ENCODE measurements around the gene EIPR1.

EIPR1 gene

DNA sequence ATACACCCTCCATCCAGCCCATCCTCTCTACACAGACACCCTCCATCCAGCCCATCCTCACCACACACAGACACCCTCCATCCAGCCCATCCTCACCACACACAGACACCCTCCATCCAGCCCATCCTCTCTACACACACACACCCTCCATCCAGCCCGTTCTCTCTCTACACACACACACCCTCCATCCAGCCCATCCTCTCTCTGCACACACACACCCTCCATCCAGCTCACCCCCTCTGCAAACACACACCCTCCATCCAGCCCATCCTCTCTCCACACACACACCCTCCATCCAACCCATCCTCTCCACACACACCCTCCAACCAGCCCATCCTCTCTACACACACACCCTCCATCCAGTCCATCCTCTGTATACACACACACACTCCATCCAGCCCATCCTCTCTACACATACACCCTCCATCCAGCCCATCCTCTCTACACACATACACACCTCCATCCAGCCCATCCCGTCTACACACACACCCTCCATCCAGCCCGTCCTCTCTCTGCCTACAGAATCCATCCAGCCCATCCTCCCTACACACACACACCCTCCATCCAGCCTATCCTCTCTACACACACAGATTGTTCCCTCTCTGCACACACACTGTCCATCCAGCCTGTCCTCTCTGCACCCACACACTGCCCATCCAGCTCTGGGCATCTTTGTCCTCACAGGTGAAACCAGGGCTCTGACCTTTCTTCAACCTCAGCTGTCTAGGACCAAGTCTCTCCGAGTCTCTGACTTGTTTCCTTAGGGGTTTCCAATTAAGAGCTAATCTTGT, 81.2 kb downstream of the EIPR1 start:
- TF ChIP-seq, protein P1, sequence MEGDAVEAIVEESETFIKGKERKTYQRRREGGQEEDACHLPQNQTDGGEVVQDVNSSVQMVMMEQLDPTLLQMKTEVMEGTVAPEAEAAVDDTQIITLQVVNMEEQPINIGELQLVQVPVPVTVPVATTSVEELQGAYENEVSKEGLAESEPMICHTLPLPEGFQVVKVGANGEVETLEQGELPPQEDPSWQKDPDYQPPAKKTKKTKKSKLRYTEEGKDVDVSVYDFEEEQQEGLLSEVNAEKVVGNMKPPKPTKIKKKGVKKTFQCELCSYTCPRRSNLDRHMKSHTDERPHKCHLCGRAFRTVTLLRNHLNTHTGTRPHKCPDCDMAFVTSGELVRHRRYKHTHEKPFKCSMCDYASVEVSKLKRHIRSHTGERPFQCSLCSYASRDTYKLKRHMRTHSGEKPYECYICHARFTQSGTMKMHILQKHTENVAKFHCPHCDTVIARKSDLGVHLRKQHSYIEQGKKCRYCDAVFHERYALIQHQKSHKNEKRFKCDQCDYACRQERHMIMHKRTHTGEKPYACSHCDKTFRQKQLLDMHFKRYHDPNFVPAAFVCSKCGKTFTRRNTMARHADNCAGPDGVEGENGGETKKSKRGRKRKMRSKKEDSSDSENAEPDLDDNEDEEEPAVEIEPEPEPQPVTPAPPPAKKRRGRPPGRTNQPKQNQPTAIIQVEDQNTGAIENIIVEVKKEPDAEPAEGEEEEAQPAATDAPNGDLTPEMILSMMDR (IDR thresholded peaks at IDR 0.05; ENCODE audit: insufficient read depth, low read depth, low read length, missing control alignments): no peak
- DNase-seq (ENCODE audit: low read depth): no peak

DNA sequence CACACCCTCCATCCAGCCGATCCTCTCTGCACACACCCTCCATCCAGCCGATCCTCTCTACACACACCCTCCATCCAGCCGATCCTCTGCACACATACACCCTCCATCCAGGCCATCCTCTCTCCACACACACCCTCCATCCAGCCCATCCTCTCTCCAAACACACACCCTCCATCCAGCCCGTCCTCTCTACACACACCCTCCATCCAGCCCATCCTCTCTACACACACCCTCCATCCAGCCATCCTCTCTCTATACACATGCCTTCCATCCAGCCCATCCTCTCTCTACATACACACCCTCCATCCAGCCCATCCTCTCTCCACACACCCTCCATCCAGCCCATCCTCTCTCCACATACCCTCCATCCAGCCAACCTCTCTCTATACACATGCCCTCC, 83.1 kb downstream of the EIPR1 start:
- H3K4me3 ChIP-seq (ENCODE audit: low read length): no peak overlapping the region
- DNase-seq (ENCODE audit: low read depth): no peak
- TF ChIP-seq, protein P1 (IDR thresholded peaks at IDR 0.05; ENCODE audit: insufficient read depth, low read depth, low read length, missing control alignments): no peak

More for the DNA sequence above, 81.2 kb downstream of the EIPR1 start:
- no peak overlapping the region for H3K4me3 ChIP-seq (ENCODE audit: low read length)

DNA sequence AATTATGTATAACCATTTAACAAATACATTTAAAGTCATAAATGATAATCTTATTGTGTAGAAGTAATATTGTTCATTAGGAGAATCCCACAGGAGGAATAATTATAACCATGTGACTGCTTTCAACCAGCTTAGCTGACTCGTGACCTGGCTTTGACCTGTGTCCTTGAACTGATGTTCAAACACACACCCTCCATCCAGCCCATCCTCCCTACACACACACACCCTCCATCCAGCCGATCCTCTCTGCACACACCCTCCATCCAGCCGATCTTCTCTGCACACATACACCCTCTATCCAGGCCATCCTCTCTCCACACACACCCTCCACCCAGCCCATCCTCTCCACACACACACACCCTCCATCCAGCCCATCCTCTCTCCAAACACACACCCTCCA, 83.5 kb downstream of the EIPR1 start:
- TF ChIP-seq, protein P1 (IDR thresholded peaks at IDR 0.05; ENCODE audit: insufficient read depth, low read depth, low read length, missing control alignments): no peak
- no peak for DNase-seq (ENCODE audit: low read depth)
- no peak overlapping the region for H3K4me3 ChIP-seq (ENCODE audit: low read length)

DNA sequence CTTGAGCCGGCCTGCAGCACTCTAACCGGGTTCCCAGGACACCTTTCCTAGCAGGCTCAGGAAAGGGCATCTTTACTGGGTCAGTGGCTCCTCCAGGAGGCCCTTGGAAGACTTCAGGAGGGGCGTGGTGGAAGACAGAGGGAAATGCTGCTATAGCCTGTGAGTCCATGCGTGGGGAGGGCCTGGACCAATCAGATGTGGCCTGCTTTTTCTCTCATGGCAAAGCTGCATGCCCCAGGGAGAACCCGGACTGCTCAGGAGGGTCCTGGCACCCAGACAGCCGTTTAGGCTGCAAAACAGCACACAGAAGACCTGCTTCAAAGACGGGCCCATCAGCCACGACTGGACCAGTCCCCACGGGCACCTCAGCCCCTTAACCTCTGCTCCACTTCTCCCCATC, 84.4 kb downstream of the EIPR1 start:
- DNase-seq (ENCODE audit: low read depth): no peak
- TF ChIP-seq, protein P1 (IDR thresholded peaks at IDR 0.05; ENCODE audit: insufficient read depth, low read depth, low read length, missing control alignments): no peak
- no peak overlapping the region for H3K4me3 ChIP-seq (ENCODE audit: low read length)

DNA sequence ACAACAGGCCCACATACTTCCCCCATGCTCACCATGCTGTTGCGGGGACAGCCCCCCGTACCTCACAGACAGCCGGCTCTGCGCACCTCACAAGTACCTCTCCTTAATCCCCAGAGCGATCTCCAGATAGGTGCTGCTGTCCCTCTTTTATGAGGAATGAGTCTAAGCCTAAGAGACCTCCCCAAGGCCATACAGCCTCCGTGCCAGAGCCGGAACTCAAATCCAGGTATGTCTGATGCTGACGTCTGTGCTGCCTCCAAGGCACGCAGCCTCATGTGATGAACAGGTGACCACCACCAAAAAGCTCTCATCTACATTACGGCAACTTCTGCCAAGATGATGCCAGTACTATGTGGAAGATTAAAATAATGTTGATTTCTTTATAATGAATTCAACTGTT, 85.2 kb downstream of the EIPR1 start:
- TF ChIP-seq, protein P1 (IDR thresholded peaks at IDR 0.05; ENCODE audit: insufficient read depth, low read depth, low read length, missing control alignments): no peak
- DNase-seq (ENCODE audit: low read depth): no peak
- H3K4me3 ChIP-seq (ENCODE audit: low read length): no peak overlapping the region

DNA sequence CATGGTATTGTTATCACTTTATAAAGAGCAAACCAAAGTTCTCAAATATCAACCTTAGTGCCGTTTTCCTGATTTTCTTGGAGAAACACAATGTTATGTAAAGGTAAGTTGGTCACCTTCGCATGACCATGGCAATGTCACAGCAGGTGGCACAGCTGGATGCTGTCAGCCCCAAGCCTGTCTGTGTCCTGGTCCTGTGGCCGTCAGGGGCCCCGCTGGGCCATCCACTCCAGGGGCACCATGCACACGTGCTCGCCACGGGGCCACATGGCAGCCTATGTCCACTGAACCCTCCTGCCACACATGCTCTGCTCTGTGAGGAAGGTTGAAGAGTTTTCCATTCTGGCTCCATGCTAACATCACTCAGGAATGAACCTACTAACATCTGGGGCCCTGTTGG, 85.9 kb downstream of the EIPR1 start:
- H3K4me3 ChIP-seq (ENCODE audit: low read length): no peak overlapping the region
- no peak for DNase-seq (ENCODE audit: low read depth)
- TF ChIP-seq, protein P1 (IDR thresholded peaks at IDR 0.05; ENCODE audit: insufficient read depth, low read depth, low read length, missing control alignments): no peak

DNA sequence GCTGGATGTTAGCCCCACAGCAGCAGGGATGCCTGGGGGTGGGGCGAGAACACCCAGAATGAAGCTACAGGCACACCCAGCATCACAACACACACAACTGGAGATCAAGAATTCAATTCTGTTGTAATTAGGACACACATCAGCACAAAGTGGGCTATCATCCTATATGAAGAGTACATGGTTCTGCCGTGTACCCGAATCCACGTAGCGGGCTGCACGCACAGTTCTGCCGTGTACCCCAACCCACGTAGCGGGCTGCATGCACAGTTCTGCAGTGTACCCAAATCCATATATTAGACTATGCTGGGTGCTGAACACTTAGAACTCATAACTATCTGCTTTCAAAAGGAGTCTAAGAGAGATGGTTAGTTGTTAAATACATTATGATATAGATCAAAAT, 86.5 kb downstream of the EIPR1 start:
- no peak for DNase-seq (ENCODE audit: low read depth)
- TF ChIP-seq, protein P1 (IDR thresholded peaks at IDR 0.05; ENCODE audit: insufficient read depth, low read depth, low read length, missing control alignments): no peak
- no peak overlapping the region for H3K4me3 ChIP-seq (ENCODE audit: low read length)

Data from epithelial cell of esophagus (primary cell).